Smooth muscle cell (in vitro differentiated cells): ENCODE data around the gene DSCAML1. TPM values are rescaled to one million over a fixed set of nuclear protein-coding genes. Genes with fewer than 3 reads are reported as not detected.

Experiments used
- DNase-seq: peaks from one replicate; lab custom pipeline; 2025; ENCODE audit not compliant: unreplicated experiment; lab: John Stamatoyannopoulos, UW
- H2AFZ ChIP-seq: fragments of 200-600 bp; sonication (generic); 2 replicates; pipeline ENCODE4 v1.6.0; 2016; ENCODE audit warnings: antibody characterized with exemption, low read depth, mild to moderate bottlenecking
- H3F3A ChIP-seq: fragments of 200-600 bp; sonication (generic); 2 replicates; pipeline ENCODE4 v1.6.0; 2017; ENCODE audit warnings: antibody characterized with exemption, low read depth
- H3K27ac ChIP-seq: fragments of 200-600 bp; sonication (generic); 2 replicates; pipeline ENCODE4 v1.5.1; 2016; ENCODE audit warnings: low read depth, mild to moderate bottlenecking
- H3K27me3 ChIP-seq: fragments of 200-600 bp; sonication (generic); 2 replicates; pipeline ENCODE4 v1.6.1; 2016; ENCODE audit warnings: low read depth, mild to moderate bottlenecking
- H3K36me3 ChIP-seq: fragments of 200-600 bp; sonication (generic); 2 replicates; pipeline ENCODE4 v1.5.1; 2016; ENCODE audit warnings: low read depth
- H3K4me1 ChIP-seq: fragments of 200-600 bp; sonication (generic); 2 replicates; pipeline ENCODE4 v1.5.1; 2016; ENCODE audit warnings: low read depth
- H3K4me2 ChIP-seq: fragments of 200-600 bp; sonication (generic); 2 replicates; pipeline ENCODE4 v1.6.0; 2016; ENCODE audit warnings: mild to moderate bottlenecking
- H3K4me3 ChIP-seq: fragments of 200-600 bp; sonication (generic); 2 replicates; pipeline ENCODE4 v1.5.1; 2016; ENCODE audit warnings: mild to moderate bottlenecking
- H3K79me2 ChIP-seq: fragments of 200-600 bp; sonication (generic); 2 replicates; pipeline ENCODE4 v1.6.0; 2016; ENCODE audit warnings: low read depth, mild to moderate bottlenecking
- H3K9ac ChIP-seq: fragments of 200-600 bp; sonication (generic); 2 replicates; pipeline ENCODE4 v1.6.0; 2016; ENCODE audit warnings: low read depth
- H3K9me3 ChIP-seq: fragments of 200-600 bp; sonication (generic); replicated peaks from 2 replicates; pipeline ENCODE4 v1.5.1; 2016; ENCODE audit warnings: low read depth
- H4K20me1 ChIP-seq: fragments of 200-600 bp; sonication (generic); 2 replicates; pipeline ENCODE4 v1.6.0; 2016; ENCODE audit warnings: low read depth
- WGBS: methylation state at CpG from one replicate; pipeline ENCODE4 v1.1.7; 2016; ENCODE audit warnings: low lambda C conversion rate; 5-methylcytosine and 5-hydroxymethylcytosine counted together
- polyA plus RNA-seq: library from polyadenylated mRNA; unstranded; fragments of >200 nt; fragmentation: Nextera tagmentation; extraction: Ambion mirVana; gene quantifications from 2 replicates; pipeline ENCODE4 v1.2.1, GENCODE V29; 2016
- total RNA-seq: library from RNA; depleted of rRNA; stranded (reverse); fragments of >200 nt; gene quantifications from 2 replicates; pipeline ENCODE4 v1.2.3, GENCODE V29; 2014
- TF ChIP-seq, protein P1 (sequence below): fragments of 200-600 bp; sonication (generic); IDR thresholded peaks from 2 replicates; pipeline ENCODE4 v1.5.1; 2017; ENCODE audit warnings: borderline replicate concordance, mild to moderate bottlenecking, antibody characterized with exemption; ENCODE audit not compliant: insufficient read depth, poor library complexity, severe bottlenecking

The DSCAML1 gene
- total and polyA plus RNA-seq, 2 experiments from 2014 or later, result 0.22 TPM; not detected in 1

DNA sequence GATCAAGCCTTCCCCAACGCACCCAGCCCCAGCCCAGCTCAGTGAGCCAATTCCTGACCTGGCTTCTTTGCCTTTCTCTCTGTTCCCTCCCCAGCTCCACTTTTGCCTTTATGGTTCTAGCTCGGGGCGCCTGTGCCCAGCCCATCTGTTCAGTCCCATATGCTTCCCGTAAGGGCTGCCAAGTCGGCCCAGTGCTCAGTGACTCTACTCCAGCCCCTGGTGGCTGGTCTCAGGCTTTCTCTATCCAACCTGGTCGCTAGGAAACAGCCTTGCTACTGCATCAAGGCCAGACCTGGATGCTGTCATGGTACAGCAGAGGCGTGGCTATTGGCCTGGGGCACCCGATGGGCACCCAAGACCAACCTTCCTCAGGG lies 178.0 kb downstream of the DSCAML1 start:
- Histone ChIP-seq H3F3A (no peaks in the 10 kb centered on the region), H3K4me3 (no peak overlapping the region), H4K20me1 (no peaks in the 10 kb centered on the region), H3K4me1 (no peaks in the 10 kb centered on the region), H3K27me3 (peaks cover 8% of the 10 kb centered on the region), H3K9me3 (no peaks in the 10 kb centered on the region), H3K4me2 (no peak overlapping the region), H3K9ac (no peak overlapping the region), H3K27ac (no peak overlapping the region), H2AFZ (no peak overlapping the region), H3K36me3 (no peaks in the 10 kb centered on the region), H3K79me2 (no peaks in the 10 kb centered on the region)
- TF ChIP-seq, protein P1, sequence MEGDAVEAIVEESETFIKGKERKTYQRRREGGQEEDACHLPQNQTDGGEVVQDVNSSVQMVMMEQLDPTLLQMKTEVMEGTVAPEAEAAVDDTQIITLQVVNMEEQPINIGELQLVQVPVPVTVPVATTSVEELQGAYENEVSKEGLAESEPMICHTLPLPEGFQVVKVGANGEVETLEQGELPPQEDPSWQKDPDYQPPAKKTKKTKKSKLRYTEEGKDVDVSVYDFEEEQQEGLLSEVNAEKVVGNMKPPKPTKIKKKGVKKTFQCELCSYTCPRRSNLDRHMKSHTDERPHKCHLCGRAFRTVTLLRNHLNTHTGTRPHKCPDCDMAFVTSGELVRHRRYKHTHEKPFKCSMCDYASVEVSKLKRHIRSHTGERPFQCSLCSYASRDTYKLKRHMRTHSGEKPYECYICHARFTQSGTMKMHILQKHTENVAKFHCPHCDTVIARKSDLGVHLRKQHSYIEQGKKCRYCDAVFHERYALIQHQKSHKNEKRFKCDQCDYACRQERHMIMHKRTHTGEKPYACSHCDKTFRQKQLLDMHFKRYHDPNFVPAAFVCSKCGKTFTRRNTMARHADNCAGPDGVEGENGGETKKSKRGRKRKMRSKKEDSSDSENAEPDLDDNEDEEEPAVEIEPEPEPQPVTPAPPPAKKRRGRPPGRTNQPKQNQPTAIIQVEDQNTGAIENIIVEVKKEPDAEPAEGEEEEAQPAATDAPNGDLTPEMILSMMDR, result no peak
- WGBS, result 74% methylated on average over 8 of the region's 8 CpGs
- no peak for DNase-seq

DNA sequence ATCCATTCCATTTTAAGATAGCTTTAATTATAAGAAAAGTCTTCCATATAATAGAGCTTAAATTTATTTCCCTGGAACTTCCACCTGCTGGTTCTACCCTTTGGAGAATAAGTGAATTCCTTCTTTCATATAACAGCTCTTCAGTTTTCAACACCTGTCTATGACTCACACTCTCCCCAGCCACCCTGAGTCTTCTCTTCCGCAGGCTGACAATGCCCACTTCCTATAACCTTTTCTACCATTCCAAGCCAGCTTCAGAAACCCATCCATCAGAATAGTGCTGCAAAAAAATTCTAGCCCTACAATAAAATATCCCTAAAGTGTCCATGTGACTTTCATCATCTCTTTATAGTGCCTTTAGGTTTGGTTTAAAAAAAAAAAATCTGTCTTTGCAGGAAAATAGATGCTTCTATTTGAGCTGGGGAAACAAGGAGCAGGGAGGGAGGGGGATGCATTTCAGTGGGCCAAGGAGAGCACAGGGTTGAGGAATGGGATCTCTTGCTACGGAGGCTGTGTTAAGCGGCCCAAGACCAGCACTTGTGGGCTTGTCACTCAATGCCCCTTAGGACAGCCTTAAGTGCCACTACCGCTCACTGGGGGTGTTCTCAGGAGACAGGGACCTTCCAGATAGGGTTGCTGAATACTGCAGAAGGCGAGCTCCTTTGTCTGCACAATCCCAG lies 178.6 kb downstream of the DSCAML1 start:
- Histone ChIP-seq H4K20me1 (no peaks in the 10 kb centered on the region), H3K36me3 (no peaks in the 10 kb centered on the region), H3K4me2 (no peak overlapping the region), H3K9me3 (no peaks in the 10 kb centered on the region), H3K9ac (no peak overlapping the region), H2AFZ (no peak overlapping the region), H3K27ac (no peak overlapping the region), H3F3A (no peaks in the 10 kb centered on the region), H3K27me3 (peaks cover 13% of the 10 kb centered on the region), H3K4me3 (no peak overlapping the region), H3K4me1 (no peaks in the 10 kb centered on the region), H3K79me2 (no peaks in the 10 kb centered on the region)
- no peak for DNase-seq
- 77% methylated on average over 5 of the region's 5 CpGs for WGBS
- TF ChIP-seq, protein P1, result no peak

DNA sequence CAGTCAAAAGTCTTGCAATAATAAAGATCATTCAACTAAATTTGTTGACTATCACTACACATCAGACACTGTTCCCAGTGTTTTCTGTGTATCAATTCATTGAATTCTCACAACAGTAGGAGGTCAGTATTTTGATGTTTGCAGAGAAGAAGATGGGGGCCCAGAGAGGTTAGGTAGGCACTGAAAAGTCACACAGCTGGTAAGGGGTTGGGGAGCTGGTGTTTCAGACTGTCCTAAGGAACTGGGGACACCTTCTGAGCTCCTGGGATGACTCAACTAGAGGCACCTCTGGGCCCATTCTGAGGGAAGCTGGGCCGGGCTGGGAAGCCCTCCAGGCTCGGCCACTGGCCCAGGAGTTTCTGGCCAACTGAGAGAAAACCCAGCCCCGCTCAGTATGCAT lies 180.0 kb downstream of the DSCAML1 start:
- H3K9ac ChIP-seq, result no peak overlapping the region
- H3K36me3 ChIP-seq, result no peaks in the 10 kb centered on the region
- no peak overlapping the region for H3K4me2 ChIP-seq
- H3K4me1 ChIP-seq, result no peaks in the 10 kb centered on the region
- no peak overlapping the region for H2AFZ ChIP-seq
- no peak overlapping the region for H3K4me3 ChIP-seq
- no peaks in the 10 kb centered on the region for H4K20me1 ChIP-seq
- peaks cover 25% of the 10 kb centered on the region for H3K27me3 ChIP-seq
- TF ChIP-seq, protein P1, result no peak
- H3K9me3 ChIP-seq, result no peaks in the 10 kb centered on the region
- H3K27ac ChIP-seq, result no peak overlapping the region
- no peaks in the 10 kb centered on the region for H3K79me2 ChIP-seq
- WGBS, result 88% methylated on average over 3 of the region's 3 CpGs
- no peaks in the 10 kb centered on the region for H3F3A ChIP-seq
- no peak for DNase-seq

DNA sequence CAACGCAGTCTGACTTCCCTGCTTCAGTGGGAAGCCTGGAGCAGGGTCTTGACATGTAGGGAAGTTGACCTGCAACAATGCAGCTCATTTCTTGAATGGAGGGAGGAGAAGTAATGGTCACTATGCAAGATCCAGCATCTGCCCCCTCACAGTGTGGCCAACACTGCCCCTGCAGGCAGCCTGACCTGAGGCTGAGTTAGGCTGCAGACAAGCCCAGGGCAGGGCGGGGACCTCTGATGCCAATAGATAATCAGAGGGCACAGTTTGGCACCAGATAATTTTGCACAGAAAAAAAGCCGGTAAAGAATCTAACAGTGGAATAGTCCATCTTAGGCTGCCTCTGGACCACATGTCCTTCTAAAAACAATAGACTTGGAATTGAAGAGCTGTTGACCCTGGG lies 182.3 kb downstream of the DSCAML1 start:
- no peaks in the 10 kb centered on the region for H4K20me1 ChIP-seq
- H3K4me2 ChIP-seq, result no peak overlapping the region
- H3K4me1 ChIP-seq, result no peaks in the 10 kb centered on the region
- H3K36me3 ChIP-seq, result no peaks in the 10 kb centered on the region
- no peaks in the 10 kb centered on the region for H3K9me3 ChIP-seq
- no peaks in the 10 kb centered on the region for H3F3A ChIP-seq
- H3K79me2 ChIP-seq, result no peaks in the 10 kb centered on the region
- DNase-seq, result no peak
- WGBS, result 82% methylated on average over 3 of the region's 3 CpGs
- peaks cover 28% of the 10 kb centered on the region for H3K27me3 ChIP-seq
- no peak overlapping the region for H3K9ac ChIP-seq
- no peak overlapping the region for H2AFZ ChIP-seq
- no peak overlapping the region for H3K27ac ChIP-seq
- TF ChIP-seq, protein P1, result no peak
- H3K4me3 ChIP-seq, result no peak overlapping the region
